Caki2 (cell line): ENCODE measurements around the gene TOM1L2. TPM values are rescaled to one million over a fixed set of nuclear protein-coding genes. Genes with fewer than 3 reads are reported as not detected.

Source experiments
- DNase-seq: peaks from one replicate; pipeline ENCODE4 v3.0.0-alpha.2; 2015; ENCODE audit warnings: low read depth
- in situ Hi-C: cut with HindIII; loops from 2 replicates; pipeline ENCODE4 v1.10.0; 2016; ENCODE audit warnings: low sequenced_read_pairs, low pct_unique_long_range_greater_than_20kb, mixed read lengths
- total RNA-seq: library from RNA; depleted of rRNA; stranded (reverse); fragments of >200 nt; shearing (Covaris generic); gene quantifications from 2 replicates; pipeline ENCODE4 v1.2.3, GENCODE V29; 2014; ENCODE audit warnings: low replicate concordance; rRNA removed

The TOM1L2 gene
- 4.3 and 6.4 TPM in 2 replicates for total RNA-seq

DNA sequence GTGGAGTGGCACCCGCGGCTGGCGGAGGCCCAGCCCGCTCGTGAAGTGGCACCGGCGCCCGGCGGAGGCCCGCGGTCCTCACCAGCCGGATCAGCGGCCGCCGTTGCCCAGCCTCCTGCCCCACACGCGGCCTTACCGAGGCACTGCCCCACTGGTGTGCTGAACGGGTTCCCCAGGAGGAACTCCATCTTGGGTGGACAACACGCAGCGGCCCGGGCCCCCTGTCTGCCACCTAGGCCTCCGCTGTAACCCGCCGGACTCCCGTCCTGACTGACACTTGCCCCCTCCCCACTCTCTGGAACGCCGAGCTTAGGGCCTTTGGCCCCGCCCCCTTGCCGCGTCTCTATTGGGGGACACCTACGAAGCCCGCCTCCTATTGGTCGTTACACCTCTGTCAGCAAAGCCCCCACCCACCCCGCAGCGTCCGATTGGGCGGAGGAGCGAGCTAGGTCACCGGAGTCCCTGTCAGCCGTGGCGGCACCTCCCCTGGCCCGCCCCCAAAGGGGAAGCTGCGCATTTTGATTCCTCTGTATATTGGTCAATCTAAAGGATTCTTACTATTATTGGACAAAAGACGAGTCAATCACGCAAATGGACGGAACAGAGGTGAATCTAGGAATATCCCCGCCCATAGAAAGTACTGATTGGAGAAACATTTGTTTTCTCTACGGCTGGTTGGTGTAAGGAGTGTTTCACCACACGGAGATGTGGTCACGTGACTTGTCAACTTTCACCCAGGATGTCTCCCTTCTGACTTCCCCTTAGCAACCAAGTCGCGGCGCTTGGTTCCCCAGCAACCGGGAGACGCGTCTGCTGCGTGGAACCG, at the start of gene TOM1L2, which contains the start of gene DRC3:
Gene TOM1L2, minus strand, starts transcription at position 275 of the 826 bp plus-strand sequence. Its CDS starts 87 bp downstream, at position 188.
Gene DRC3, plus strand, starts transcription at position 737 of the 826 bp plus-strand sequence. CDS start 4,737 bp downstream, outside the sequence.
- in situ Hi-C loops, result no loop called here
- DNase-seq, result peak; percentile 99

DNA sequence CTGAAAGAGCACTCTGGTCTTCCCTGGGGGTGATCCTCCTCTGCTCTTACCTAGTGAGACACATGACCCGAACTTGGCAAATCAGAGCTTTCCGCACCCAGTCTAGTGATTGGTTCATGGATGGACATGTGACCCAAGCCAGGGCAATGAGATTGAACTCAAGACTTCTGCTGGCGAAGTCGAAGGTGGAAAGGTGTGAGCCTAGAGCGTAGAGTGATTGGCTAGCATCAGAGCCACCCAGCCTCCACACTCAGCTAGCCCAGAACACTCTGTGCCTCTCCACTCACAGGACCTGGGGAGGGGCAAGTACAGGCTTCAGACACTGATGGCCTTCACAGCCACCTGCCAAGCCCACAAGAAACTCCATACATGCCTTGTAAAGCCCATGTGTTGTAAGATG, 49.2 kb upstream of the TOM1L2 start:
- DNase-seq, result no peak
- in situ Hi-C loops, result no loop called here

DNA sequence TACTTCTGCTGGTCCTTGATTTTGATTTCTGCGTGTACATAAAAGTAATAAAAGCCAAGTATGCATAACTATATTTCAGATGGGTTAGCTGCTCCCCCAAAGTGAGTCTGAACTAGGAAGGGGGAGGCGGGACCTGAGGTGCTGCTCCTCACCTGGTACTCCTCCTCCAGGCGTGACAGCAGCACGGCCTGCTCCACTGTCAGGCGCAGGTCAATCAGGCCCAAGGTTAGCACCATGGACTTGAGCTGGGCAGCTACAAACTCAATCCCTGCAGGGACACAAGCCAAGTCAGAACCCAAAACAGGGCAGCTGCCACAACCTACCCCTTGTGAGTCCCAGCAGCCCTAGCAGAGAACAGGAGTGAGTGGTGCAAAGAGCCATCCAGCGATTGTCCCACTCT, 48.8 kb upstream of the TOM1L2 start:
- in situ Hi-C loops, result no loop called here
- no peak for DNase-seq

DNA sequence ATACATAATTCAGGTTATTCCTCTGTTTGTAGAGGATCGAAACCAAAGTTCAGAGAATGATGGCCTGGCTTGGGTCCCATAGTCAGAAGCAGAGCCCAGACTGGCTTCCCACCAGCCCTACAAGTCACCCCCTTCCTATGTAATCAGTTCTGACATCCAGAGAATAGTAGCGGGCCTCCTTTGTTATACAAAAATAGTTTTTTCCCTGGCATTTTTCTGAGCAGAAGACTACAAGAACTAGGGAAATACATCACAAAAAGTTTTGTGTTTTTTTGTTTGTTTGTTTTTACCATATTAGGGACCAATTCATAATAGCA, 47.6 kb upstream of the TOM1L2 start:
- in situ Hi-C loops, result no loop called here

DNA sequence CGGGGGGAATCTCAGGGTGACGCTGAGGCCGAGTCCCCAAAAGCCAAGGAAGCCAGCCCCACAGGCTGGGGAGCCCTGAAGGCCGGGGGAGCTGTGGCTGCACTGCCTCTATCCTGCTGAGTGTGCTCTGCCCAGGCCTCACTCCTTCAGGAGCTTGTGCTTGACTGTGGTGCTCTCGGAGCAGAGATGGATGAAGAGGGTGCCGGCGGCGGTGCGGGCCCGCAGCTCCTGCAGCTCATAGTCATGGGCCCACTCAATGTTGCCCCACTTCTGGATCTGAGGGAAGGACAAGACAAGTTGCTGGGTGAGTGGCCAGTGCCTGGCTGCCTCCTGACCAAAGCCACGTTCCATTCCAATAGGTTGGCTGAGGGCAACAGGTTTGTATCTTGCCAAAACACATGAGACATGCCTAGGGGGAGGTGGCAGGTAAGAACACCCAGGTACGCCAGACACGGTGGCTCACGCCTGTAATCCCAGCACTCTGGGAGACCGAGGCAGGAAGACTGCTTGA, 46.3 kb upstream of the TOM1L2 start:
- in situ Hi-C loops, result no loop called here
- DNase-seq, result no peak

More for the DNA sequence above, 47.6 kb upstream of the TOM1L2 start:
- DNase-seq, result no peak

DNA sequence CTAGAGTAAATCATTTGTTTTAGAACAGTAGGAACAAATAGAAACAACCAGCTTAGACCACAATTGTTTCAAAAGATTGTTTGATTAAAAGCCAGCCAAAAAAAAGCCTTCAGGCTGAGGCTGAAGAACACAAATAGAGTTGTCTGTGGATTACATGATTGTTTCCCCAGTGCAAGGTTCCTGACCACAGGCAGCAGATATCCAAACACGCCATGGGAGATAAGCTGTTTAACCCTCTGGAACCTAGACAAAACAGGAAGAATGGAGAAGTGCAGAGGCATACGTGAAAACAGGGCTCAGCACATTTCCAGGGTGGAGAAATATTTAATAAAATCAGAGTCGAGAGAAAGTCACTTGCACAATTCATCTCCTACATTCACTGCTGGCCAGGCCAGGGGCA, 45.8 kb upstream of the TOM1L2 start:
- no peak for DNase-seq
- in situ Hi-C loops, result no loop called here

DNA sequence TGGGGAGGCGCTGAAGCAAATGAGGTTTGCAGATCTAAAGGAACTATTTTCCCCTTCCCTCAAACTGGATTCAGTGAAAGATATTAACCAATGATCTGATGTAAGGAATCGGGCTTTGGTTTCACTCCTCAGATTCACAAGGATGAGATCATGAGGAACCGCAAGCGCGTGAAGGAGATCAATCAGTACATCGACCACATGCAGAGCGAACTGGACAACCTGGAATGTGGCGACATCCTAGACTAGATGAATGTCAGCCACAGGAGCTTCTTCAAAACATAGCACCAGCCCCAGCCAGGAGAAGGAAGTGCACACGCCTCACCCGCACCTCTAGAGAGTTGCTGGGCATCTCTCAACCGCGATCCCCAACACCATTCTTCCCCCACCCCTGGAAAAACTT, 44.2 kb upstream of the TOM1L2 start:
- no peak for DNase-seq
- in situ Hi-C loops, result no loop called here

DNA sequence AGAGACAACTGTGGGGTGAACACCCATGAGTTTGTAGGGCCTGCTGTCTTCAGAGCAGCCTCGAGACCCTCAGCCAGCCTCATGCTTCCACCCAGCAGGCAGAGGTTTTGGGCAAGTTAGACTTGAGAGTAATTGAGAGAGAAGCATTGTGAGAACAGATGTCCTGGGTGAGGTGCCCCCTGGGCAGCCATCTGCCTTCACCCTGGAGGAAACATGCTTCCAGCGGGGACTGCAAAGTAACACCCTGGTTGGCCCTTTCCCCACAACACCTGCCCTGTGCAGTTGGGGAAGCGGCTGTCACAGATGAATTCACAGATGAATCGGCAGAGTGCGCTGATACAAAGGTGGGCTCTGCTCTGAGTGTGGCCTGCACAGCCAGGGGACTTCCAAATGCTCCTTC, 43.4 kb upstream of the TOM1L2 start:
- DNase-seq, result no peak
- in situ Hi-C loops, result no loop called here

DNA sequence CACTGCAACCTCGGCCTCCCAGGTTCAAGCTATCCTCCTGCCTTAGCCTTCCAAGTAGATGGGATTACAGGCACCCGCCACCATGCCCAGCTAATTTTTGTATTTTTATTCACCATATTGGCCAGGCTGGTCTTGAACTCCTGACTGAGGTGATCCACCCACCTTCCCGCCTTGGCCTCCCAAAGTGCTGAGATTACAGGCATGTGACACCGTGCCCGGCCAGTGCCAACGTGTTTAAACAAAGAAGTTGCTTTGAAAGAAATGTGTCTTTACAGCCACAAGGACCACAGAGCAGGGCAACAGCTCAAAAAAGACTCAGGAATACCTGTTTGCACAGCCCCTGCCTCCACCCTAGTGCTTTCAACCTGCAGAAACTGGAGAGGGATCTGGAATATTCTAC, 41.8 kb upstream of the TOM1L2 start:
- in situ Hi-C loops, result no loop called here
- DNase-seq, result no peak

DNA sequence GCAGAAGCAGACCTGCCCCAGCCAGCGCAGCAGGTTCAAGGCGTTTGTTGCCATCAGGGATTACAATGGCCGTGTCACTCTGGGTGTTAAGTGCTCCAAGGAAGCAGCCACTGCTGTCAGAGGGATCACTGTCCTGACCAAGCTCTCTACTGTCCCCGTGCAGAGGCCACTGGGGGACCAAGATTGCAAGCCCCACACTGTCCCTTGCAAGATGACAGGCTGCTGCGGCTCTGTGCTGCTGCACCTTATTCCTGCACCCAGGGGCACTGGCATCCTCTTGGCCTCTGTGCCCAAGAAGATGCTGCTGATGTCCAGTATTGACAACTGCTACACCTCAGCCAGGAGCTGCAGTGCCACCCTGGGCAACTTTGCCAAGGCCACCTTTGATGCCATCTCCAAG, 39.1 kb upstream of the TOM1L2 start:
- DNase-seq, result no peak
- in situ Hi-C loops, result no loop called here

DNA sequence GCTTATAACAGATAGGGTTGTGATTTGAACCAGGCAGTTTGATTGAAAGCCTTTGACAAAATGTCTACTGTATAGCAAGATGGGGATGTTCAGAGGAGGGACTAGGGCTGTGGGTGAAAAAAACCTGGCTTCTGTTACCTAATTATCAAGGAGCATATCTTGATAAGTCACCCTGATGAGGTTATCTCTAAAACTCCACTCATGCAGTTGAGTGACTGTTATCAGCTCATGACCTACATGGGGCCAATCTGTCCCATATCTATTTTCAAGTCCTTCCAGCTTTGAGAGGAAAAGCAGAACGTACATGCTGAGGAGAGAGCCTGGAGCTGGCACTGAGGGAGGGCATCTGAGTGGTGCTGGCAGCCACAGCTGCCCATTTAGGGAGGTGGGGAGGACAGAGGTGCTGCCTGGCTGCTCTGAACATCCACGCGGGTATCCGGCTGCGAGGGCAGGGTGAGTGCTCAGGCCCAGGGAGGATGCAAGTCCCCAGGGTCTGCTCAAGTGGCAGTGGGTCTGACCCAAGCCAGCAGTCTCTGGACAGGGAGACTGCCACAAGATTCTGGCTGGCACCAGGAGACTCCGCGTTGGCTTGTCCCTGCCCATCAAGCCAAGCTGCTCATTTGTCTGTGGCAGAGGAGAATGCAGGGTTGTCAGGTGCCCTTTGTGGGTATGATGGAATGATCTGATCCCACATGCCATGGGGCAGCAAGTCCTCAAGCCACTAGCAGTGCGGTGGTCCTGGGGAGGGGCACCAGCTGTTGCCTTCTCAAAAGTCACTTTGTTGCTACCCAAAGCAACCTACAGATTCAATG, 37.6 kb upstream of the TOM1L2 start:
- in situ Hi-C loops, result no loop called here
- no peak for DNase-seq

DNA sequence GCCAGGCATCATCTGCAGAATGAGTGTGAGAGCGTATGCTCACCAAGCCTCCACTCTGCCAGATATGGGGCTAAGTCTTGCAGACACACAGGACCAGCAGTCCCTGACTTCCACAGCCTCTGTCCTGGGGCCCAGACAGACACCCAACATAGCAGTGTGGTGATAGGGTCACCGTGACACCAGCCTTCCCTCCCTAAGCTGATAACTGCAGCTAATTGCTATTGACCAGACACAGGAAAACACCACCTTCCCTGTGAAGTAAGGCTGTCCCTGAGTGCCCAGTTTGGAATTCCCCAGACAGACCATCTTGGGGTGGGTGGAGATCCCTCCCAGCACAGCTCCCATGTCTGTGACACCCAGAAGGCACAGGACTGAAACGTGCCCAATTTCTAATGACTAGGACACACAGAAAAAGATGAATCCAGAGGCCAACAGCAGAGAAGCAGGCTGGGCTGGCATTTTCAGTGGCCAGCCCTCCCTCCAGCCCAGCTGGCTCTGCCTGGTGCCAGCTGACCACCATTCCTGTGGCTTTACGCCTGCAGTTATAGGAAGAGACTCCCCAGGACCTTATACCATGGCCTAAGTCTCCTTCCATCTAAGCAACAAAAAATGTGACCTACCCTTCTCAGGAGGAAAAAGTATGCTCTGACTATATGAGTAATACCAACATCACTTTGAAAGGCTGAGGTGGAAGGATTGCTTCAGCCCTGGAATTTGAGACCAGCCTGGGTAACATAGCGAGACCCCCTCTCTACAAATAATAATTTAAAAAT, 36.5 kb upstream of the TOM1L2 start:
- no peak for DNase-seq
- in situ Hi-C loops, result no loop called here

DNA sequence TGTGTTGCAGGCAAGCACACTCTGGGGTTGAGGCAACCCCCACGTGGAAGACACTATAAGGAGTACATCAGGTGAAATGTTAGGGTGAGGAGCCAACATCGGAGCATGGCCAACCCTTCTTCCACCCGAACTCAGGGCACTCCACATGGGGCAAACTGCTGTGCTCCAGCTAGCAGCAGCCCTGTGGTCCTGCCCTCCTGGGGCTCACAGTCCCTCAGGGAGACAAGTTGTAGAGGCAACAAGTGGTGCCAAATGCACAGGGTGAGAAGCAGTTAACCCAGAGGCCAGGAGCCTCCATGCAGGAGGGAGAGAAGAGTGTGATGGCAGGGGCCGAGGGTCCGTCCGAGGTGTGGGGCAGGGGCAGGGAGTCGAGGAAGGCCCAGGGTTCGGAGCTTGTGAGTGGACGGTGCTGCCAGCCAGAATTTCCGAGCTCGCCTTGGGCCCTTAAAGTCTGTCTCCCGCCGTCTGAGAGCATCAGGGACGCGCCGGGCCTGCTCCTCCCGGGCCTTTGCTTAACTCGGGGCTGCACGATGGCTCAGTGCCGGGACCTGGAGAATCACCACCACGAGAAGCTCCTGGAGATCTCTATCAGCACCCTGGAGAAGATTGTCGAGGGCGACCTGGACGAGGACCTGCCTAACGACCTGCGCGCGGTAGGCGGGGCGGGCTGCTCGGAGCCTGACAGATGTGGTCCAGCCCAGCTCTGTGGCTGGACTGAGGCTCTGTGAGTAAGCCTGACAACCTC, 34.5 kb upstream of the TOM1L2 start:
- no peak for DNase-seq
- in situ Hi-C loops, result no loop called here

DNA sequence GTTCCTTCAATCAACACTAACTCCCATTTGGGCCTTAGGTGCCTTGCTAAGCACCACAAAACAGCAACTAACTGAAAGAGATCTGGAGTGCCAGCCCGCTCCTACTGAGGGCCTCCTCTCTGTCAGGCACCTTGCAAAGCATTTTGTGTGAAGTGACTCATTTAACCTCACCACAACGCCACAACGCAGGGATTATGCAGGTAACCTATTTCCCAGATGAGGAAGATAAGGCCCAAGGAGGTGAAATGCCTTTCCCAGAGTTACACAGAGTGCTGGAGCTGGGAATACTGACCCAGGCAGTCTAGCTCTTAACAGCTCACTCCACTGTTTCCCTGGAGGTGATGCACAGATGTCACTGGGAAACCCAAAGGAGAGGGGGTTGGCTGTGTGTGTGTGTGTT, 33.3 kb upstream of the TOM1L2 start:
- no peak for DNase-seq
- in situ Hi-C loops, result no loop called here

DNA sequence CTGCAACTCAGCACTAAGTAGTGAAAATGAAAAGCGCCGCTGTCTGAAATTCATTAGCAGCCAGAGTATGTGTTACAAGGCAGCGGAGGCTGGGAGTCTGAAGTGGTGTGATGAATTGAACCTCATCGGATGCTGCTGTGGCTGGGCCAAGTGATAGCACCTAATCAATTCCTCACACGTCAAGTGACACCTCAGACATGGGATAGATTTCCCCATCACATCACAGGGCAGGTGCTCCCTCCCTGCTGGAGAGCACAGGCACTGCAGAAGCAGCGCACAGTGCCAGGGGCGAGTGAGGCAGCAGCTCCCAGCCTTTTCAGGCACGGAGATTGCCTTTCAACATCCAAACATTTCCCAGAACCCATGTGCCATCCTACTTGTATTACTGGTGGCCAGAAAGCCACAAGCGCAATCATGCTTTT, 32.7 kb upstream of the TOM1L2 start:
- no peak for DNase-seq
- in situ Hi-C loops, result no loop called here

DNA sequence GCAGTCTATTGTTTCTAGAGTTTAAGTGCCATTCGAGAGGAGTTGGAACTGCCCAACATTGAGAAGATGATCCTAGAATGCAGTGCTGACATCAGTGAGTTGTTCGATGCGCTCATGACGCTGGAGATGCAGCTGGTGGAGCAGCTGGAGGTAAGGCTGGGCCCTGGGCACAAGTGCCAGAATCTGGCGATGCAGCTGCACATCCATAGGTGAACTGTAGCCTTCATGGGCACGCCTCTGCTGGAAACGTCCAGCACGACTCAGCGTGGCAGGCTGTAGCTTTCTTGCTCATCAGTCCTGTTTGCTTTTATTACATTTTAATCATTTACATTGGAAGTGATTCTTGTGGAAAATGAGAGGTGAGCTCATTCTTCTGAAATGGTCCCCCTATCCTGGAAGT, 32.1 kb upstream of the TOM1L2 start:
- DNase-seq, result peak; percentile 4
- in situ Hi-C loops, result no loop called here

DNA sequence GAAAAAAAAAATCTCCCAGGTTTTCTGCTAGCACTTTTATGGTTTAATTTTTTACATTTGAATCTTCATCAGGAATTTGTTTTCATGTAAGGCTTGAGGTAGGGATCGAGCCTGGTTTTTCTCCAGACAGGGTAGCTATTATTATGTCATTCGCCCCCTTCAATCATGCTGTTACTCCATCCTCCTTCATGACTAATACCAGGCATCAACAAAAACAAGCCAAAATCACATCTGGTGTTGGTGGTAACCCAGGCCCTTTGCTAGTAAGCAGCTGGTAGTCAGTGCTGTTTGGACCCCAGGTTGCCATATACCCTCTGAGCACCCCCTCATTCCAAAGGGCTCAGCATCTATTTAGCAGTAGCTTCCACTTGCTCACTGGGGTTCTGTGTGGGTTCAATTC, 30.0 kb upstream of the TOM1L2 start:
- in situ Hi-C loops, result no loop called here
- no peak for DNase-seq

DNA sequence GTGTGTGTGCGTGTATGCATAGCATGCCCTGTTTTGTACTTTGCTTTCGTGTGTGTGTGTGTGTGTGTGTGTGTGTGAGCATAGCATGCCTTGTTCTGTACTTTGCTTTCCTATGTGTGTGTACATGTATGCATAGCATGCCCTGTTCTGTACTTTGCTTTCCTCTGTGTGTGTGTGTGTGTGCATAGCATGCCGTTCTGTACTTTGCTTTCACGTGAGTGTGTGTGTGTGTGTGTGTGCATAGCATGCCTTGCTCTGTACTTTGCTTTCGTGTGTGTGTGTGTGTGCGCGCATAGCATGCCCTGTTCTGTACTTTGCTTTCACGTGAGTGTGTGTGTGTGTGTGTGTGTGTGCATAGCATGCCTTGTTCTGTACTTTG, 27.8 kb upstream of the TOM1L2 start:
- in situ Hi-C loops, result no loop called here
- DNase-seq, result no peak
